ENCODE results near the gene ITGA11.

The ITGA11 gene

DNA sequence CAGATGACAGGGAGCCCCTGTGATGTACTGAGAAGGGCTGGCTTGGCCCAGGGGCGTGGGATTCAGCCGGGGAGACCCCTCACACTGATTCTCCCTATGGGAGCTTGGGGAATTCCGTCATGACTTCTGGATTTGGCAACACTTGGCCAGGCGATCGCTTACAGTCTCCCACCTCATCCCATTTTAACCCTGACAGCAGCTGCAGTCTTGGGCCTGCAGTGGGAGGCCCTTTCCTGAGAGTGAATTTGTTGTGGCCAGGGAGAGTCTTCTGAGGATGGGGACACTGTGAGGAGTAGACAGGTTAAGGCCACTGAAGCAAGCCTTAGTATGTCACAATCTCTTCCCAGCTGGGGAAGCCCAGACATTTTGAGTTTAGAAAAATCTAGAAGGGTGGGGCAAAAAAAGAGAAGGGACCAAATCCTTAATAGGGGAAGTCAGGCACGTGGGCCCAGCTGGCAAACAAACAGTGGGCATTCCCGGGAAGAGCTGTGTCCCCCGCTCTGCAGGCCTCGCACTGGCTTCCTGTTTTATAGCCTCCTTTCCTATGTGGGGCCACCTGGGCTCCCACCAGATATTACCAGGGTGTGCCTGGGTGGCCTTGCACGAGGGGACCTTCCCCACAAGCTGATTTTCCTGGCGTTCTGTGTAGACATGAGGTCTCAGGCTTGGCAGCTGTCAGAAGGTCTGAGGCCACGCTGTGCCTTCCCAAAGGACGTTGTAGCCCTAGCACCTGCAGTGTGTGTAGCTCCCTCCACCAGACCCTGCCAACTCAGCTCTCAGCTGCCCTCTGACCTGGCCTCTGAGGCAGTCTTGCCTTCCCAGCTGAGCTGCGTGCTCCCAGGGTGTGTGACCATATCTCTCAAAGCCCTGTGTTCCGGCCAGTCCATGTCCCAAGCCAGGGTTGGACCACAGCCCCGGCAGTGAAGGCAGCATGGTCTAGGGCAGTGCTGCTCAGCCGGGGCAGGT lies 89.9 kb downstream of the ITGA11 start:
- H3K4me3 ChIP-seq (ENCODE audit: low read depth, low read length) = no peak overlapping the region
- peak; percentile 83 for DNase-seq (ENCODE audit: low read depth)

- no peak overlapping the region for H3K4me3 ChIP-seq (ENCODE audit: low read depth, low read length)
- DNase-seq (ENCODE audit: low read depth) = peak; percentile 49
These were observed 91.0 kb downstream of the ITGA11 start for GRCh38 chr15:68340726-68341671.

- DNase-seq (ENCODE audit: low read depth) = no peak
- no peak overlapping the region for H3K4me3 ChIP-seq (ENCODE audit: low read depth, low read length)
These were observed 92.5 kb downstream of the ITGA11 start for GRCh38 chr15:68339481-68339880.

GRCh38 chr15:68337826-68338225 lies 94.1 kb downstream of the ITGA11 start:
- no peak overlapping the region for H3K4me3 ChIP-seq (ENCODE audit: low read depth, low read length)
- no peak for DNase-seq (ENCODE audit: low read depth)

DNA sequence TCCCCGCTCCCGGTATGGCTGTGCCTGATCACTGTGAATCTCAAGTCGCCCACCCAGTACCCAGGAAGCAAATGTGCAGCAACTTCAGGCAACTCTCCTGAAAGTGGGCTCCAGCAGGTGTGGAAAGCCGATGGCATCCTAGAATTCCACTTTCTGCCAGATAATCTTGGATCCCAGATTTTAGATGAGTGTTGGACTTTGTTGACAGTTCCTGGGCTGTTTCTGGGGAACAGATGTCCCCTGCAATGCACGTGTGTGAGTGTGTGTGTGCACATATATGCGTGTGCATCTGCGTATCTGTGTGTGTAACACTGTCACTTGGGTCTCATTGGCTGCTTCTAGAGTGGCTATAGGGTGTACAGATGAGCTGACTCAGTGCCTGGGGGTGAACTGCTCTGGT lies 95.4 kb downstream of the ITGA11 start:
- no peak overlapping the region for H3K4me3 ChIP-seq (ENCODE audit: low read depth, low read length)
- DNase-seq (ENCODE audit: low read depth) = no peak

GRCh38 chr15:68335655-68336054 lies 96.3 kb downstream of the ITGA11 start:
- H3K4me3 ChIP-seq (ENCODE audit: low read depth, low read length) = no peak overlapping the region
- DNase-seq (ENCODE audit: low read depth) = no peak

GRCh38 chr15:68335251-68335650 lies 96.7 kb downstream of the ITGA11 start:
- H3K4me3 ChIP-seq (ENCODE audit: low read depth, low read length) = no peak overlapping the region
- no peak for DNase-seq (ENCODE audit: low read depth)

DNA sequence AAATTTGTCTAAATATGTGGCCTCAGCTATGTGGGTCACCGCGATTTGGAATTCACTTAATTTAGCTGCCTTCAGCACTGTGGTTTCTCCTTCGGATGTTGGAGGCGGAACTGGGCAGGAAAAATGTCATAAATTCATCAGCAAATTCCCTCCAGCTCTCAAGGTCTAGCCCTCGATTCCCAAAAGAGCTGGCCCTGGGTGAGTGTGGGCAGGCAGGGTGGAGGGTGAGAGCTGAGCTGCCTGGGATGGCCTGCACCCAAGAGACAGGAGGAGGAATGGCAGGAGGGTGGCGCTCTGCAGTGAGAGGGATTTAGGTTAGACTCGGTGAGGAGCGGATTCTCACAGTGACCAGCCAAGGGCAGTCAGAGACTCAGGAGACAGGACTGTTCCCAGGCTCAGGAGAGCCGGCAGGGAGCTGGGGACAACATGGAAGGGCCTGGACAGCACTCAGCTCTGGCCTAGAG lies 97.3 kb downstream of the ITGA11 start:
- DNase-seq (ENCODE audit: low read depth) = no peak

DNA sequence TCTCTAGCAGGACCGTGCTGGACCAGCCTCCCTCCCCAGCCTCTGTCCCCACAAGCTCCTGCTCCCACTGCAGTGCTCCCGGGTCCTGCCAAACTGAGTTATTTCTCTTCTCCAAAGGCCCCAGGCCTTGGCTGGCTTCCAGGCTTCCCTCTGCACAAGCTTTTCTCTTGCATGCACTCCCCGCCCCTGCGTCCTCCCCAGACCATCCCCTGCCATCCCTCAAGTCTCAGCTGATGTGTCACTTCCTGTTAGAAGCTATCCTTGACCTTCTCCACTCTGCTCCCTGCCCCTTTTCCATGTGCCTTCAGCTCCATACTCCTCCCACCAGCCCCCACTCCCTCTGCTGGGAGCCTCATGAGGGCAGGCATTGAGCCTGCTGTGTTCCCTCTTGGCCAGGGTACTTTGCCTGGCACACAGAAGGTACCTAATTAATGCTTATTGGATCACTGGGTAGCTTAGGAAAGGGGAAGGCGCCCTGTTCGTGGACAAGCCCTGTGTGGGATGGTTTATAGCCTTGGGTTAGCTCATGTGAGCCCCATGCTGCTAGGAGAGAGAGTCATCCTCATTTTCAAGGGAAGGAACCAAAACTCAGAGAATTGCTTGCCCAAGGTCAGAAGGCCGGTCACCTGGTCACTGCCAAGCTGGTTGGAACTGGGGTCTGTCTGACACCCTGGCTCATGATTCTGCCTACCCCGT lies 98.0 kb downstream of the ITGA11 start:
- H3K4me3 ChIP-seq (ENCODE audit: low read depth, low read length) = no peak overlapping the region
- no peak for DNase-seq (ENCODE audit: low read depth)

More for the DNA sequence above, 97.3 kb downstream of the ITGA11 start:
- H3K4me3 ChIP-seq (ENCODE audit: low read depth, low read length) = no peak overlapping the region

DNA sequence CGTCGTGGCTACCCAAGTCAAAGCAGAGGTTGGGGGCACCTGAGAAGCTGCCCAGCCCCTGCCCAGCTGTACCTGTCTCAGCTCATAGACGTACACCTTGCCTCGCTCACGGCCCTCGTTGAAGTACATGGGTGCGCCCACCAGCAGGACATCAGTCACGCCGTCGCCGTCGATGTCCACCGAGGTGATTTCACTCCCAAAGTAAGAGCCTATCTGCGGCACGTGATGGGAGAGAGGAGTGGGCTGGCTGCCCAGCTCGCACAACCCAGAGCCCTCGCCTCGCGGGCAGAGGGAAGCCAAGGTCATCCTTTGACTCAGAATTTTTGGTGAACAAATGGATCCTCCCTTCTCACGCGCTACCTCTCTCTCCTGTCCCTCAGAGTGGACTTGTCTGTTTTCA lies 99.7 kb downstream of the ITGA11 start:
- no peak overlapping the region for H3K4me3 ChIP-seq (ENCODE audit: low read depth, low read length)
- DNase-seq (ENCODE audit: low read depth) = no peak

DNA sequence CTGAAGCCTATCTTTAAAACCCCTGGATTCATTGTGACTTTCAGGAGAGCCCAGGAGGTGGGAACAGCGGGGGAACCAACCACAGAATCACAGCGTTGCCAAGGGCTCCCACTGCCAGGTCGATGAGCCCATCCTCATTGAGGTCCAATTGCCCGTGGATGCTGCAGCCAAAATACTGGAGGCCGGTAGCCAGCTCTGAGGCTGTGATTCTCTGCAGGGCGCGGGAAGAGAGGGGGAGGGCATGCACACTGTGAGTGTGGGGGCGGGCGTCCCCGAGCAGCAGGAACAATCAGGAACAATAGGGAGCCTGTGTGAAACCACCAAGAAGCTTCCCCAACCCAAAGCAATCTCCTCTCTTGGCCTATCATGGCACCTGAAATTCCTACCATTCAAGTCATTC lies 101.1 kb downstream of the ITGA11 start:
- no peak for DNase-seq (ENCODE audit: low read depth)
- H3K4me3 ChIP-seq (ENCODE audit: low read depth, low read length) = no peak overlapping the region

GRCh38 chr15:68330416-68330815 lies 101.5 kb downstream of the ITGA11 start:
- DNase-seq (ENCODE audit: low read depth) = no peak
- H3K4me3 ChIP-seq (ENCODE audit: low read depth, low read length) = no peak overlapping the region

- no peak overlapping the region for H3K4me3 ChIP-seq (ENCODE audit: low read depth, low read length)
- DNase-seq (ENCODE audit: low read depth) = no peak
These were observed 103.0 kb downstream of the ITGA11 start for GRCh38 chr15:68328964-68329363.

DNA sequence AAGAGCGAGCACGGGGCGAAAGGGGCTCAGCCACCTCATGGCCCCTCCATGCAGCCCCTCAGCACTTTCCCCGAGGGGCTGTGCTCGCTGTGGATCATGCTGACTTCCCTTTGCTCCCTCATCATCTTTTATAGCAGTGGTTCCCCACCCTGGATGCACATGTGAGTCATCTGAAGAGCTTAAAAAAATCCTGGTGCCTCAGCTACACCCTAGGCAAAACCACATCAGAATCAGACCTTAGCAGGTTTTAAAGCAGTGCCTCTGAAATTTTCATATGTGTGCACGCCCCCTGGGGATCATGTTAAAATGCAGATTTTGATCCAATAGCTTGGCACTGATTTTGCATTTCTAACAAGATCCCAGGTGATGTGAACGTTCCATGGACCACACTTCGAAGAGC lies 103.5 kb downstream of the ITGA11 start:
- DNase-seq (ENCODE audit: low read depth) = no peak
- no peak overlapping the region for H3K4me3 ChIP-seq (ENCODE audit: low read depth, low read length)

- H3K4me3 ChIP-seq (ENCODE audit: low read depth, low read length) = no peak overlapping the region
- DNase-seq (ENCODE audit: low read depth) = no peak
These were observed 105.1 kb downstream of the ITGA11 start for GRCh38 chr15:68326711-68327354.

DNA sequence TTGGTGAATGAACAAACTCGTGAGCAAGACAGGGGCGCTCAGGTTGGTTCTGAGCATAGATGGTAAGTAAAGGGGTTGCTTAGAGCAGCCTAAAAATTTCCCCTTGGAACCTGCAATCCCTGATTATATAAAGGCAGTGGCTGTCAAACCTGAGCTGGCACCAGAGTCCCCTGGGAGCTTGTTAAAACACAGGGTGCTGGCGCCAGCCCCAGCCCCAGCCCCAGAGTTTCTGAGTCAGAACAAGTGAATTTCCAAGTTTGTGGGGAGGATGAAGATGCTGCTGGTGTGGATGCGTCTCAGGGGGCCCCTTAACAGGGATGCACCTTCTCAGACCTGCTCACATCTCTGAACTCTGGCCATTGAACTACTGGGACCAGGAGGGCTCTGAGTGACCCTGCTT lies 106.2 kb downstream of the ITGA11 start:
- no peak for DNase-seq (ENCODE audit: low read depth)
- no peak overlapping the region for H3K4me3 ChIP-seq (ENCODE audit: low read depth, low read length)

- no peak for DNase-seq (ENCODE audit: low read depth)
- no peak overlapping the region for H3K4me3 ChIP-seq (ENCODE audit: low read depth, low read length)
These were observed 109.2 kb downstream of the ITGA11 start for GRCh38 chr15:68322796-68323195.

DNA sequence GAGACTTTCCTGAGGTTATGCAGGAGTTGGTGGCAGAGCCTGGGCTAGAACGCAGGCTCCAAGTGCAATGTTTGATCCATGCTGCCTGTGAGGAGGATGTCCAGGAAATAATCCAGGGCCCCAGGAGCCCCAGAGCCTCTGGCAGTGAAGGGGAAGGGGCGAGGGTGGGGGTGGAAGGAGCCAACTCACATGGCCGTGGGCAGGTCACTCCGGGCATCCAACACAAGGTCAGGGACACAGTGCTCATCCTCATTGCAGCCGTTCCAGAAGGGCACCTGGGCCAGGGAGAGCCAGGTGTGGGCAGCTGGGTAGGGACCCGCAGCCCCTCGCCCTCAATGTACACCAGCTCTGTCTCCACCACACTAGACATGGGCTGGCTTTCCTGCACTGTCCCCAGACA lies 110.7 kb downstream of the ITGA11 start:
- DNase-seq (ENCODE audit: low read depth) = no peak

DNA sequence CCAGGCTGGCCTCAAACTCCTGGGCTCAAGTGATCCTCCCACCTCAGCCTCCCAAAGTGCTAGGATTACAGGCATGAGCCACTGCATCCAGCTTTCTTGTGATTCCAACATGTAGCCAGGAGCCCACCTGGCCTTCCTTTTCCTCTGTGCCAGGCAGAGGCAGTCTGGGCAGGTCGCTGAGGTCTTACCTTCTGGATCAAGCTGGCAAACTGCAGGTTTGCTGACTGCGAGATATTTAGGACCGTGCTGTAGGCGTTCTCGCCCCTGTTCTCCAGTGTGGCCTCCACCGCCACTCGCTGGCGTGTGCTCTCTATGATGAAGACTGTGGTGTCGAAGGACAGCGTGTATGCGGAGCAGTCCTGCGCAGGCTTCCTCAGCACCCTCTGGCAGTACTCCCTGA lies 112.0 kb downstream of the ITGA11 start:
- DNase-seq (ENCODE audit: low read depth) = no peak
- H3K4me3 ChIP-seq (ENCODE audit: low read depth, low read length) = no peak overlapping the region

More for the DNA sequence above, 110.7 kb downstream of the ITGA11 start:
- H3K4me3 ChIP-seq (ENCODE audit: low read depth, low read length) = no peak overlapping the region
